Stimulated activated CD4-positive, alpha-beta T cell treated with anti-CD3 and anti-CD28 coated beads, Interleukin-4, amount 100 ng/mL, for 4 hours (primary cell): ENCODE measurements around the gene FADS3.

Experiments
- DNase-seq, 2 experiments: peaks; one replicate each; pipeline ENCODE4 v3.0.0-alpha.2; 2020

Gene FADS3

GRCh38 chr11:61874853-61875252, 16.5 kb downstream of the FADS3 start:
- DNase-seq = no peak

- no peak for DNase-seq
These were observed 17.0 kb downstream of the FADS3 start for GRCh38 chr11:61874377-61874809.

GRCh38 chr11:61873588-61874376, 17.6 kb downstream of the FADS3 start:
- no peak for DNase-seq

GRCh38 chr11:61872935-61873565, 18.3 kb downstream of the FADS3 start:
- no peak for DNase-seq

GRCh38 chr11:61871158-61871597, 20.2 kb downstream of the FADS3 start:
- DNase-seq = peak; percentile 41 to 58

GRCh38 chr11:61870541-61871031, 20.8 kb downstream of the FADS3 start:
- no peak for DNase-seq

- DNase-seq = no peak
These were observed 21.5 kb downstream of the FADS3 start for GRCh38 chr11:61869708-61870451.

- DNase-seq = no peak
These were observed 22.0 kb downstream of the FADS3 start for GRCh38 chr11:61869429-61869707.

GRCh38 chr11:61868571-61869428, 22.5 kb downstream of the FADS3 start:
- no peak for DNase-seq

- DNase-seq = no peak
These were observed 24.4 kb downstream of the FADS3 start for GRCh38 chr11:61866958-61867343.

GRCh38 chr11:61866231-61866957, 25.0 kb downstream of the FADS3 start:
- no peak for DNase-seq

- DNase-seq = no peak
These were observed 26.2 kb downstream of the FADS3 start for GRCh38 chr11:61864814-61865775.

GRCh38 chr11:61863548-61864081, 27.7 kb downstream of the FADS3 start:
- no peak for DNase-seq

- no peak for DNase-seq
These were observed 28.4 kb downstream of the FADS3 start for GRCh38 chr11:61862714-61863547.

- DNase-seq = no peak
These were observed 29.7 kb downstream of the FADS3 start for GRCh38 chr11:61861634-61862033.

- no peak for DNase-seq
These were observed 31.1 kb downstream of the FADS3 start for GRCh38 chr11:61860054-61860903.

- DNase-seq = no peak
These were observed 35.2 kb downstream of the FADS3 start for GRCh38 chr11:61855939-61856680.
